ENCODE data around the gene KCNJ13.

Gene KCNJ13

DNA sequence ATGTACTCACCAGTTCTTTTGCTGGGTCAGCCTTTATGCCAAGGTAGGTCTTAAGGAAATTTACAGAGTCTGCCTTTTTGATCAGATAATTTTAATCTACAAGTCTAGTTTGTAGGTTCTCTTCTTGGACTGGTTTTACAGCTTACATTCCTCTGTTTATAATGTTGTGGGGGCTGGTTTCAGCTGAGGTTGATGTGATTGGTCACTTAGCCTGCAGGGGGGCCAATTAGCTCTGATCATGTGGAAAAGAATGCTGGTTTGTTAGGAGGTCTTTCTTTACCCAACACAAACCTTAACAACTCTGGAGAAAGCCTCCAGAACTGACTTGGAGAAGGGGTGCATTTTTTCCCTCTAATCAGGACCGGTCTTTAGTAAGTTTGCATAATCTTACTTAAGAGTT lies at the start of gene KCNJ13:
Gene KCNJ13 (minus strand): TSS at position 131 of the 400 bp plus-strand sequence. CDS start 5,203 bp downstream, outside the sequence.
- DNase-seq (ENCODE audit: low read depth in 2 of 2), result no peak

GRCh38 chr2:232817756-232818155 lies 41.4 kb upstream of the KCNJ13 start:
- DNase-seq (ENCODE audit: low read depth in 2 of 2), result no peak

DNA sequence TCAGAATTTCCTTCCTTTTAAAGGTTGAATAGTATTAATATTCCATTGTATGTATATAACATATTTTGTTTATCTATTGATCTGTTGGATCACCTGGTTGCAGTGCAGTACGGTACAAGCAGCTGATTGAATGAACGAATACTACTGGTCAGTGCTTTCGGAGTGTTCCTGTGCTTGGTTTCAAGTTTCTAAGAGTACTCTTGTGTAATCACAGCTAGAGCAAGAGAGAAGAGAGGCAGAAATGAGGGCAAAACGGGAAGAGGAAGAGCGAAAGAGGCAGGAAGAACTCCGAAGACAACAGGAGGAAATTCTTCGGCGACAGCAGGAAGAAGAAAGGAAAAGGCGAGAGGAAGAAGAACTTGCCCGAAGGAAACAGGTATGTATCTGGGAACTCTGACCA lies 40.3 kb upstream of the KCNJ13 start:
- no peak for DNase-seq (ENCODE audit: low read depth in 2 of 2)

DNA sequence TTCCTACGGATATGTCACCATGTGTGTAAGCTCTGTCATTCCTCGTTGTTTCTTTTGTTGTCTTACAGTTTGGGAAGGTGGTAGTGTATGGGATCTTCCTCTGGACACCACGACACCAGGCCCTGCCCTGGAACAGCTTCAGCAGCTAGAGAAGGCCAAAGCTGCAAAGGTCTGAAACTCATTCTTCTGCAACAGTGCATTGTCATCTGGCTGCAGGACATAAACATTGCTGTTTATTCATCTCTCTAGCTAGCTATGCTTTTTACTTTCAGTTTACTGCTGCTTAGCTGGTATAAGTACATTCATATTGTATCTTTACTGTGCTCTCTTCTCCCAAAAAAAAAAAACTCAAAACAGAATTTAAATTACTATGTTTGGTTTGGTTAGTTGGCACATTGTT lies 39.2 kb upstream of the KCNJ13 start:
- DNase-seq (ENCODE audit: low read depth in 2 of 2), result no peak

GRCh38 chr2:232810444-232810843 lies 34.1 kb upstream of the KCNJ13 start:
- DNase-seq (ENCODE audit: low read depth in 2 of 2), result no peak

- no peak for DNase-seq (ENCODE audit: low read depth in 2 of 2)
These were observed 33.2 kb upstream of the KCNJ13 start for GRCh38 chr2:232809349-232810124.

- DNase-seq (ENCODE audit: low read depth in 2 of 2), result no peak
These were observed 25.7 kb upstream of the KCNJ13 start for GRCh38 chr2:232802091-232802490.

- no peak for DNase-seq (ENCODE audit: low read depth in 2 of 2)
These were observed 23.8 kb upstream of the KCNJ13 start for GRCh38 chr2:232800166-232800565.

GRCh38 chr2:232798187-232798586 lies 21.8 kb upstream of the KCNJ13 start:
- no peak for DNase-seq (ENCODE audit: low read depth in 2 of 2)

DNA sequence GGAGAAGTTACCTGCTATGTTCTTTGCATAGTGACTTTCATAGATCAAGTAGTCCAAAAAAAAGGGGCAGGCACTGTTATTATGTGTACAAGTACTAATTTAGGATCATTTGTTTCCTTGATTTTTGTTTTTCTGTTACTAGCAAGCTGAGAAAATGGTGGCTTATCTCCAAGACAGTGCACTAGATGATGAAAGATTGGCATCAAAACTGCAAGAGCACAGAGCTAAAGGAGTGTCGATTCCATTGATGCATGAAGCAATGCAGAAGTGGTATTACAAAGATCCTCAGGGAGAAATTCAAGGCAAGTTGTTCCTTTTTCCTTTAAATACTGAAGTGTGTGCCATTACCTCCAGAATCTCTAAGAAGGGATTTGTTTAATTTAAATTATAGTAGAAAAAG lies 19.6 kb upstream of the KCNJ13 start:
- DNase-seq (ENCODE audit: low read depth in 2 of 2), result peak in 1 of 2 experiments; percentile 22

DNA sequence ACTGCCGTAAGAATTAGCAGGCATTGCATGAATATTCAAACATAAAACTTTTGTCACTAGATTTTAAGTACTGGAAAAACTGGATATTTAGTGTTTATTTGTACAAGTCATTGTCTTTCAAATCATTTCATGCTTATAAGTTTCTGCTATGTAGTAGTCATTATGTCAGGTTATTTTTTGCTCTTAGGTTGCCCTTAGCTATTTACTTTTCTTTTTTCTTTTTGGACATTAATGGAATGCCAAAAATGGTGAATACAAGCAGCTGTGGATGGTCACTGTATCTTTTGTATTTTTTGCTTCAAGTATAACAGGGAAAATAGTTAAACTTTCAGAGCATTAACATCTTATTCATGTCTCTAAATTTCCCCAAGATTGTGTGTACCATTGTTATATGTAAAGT lies 18.6 kb upstream of the KCNJ13 start:
- no peak for DNase-seq (ENCODE audit: low read depth in 2 of 2)

GRCh38 chr2:232793271-232793670 lies 16.9 kb upstream of the KCNJ13 start:
- DNase-seq (ENCODE audit: low read depth in 2 of 2), result no peak

DNA sequence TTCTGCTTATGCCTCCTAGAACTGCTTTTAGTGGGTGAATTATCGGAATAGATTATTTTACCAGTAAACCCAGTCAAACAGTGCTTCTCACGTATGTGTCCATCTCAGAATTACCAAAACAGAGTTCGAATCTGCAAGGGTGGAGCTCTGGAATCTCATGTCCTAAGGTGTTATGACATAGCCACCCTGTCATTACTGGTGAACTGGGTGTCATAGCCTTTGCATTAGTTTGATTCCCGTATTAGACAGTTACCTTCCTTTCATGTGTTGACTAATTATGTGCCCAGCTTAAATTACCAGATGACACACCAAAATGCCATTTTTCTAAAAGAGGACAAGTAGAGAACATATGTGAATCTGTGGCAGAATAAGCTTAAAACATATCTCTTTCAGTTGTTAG lies 15.2 kb upstream of the KCNJ13 start:
- DNase-seq (ENCODE audit: low read depth in 2 of 2), result no peak

DNA sequence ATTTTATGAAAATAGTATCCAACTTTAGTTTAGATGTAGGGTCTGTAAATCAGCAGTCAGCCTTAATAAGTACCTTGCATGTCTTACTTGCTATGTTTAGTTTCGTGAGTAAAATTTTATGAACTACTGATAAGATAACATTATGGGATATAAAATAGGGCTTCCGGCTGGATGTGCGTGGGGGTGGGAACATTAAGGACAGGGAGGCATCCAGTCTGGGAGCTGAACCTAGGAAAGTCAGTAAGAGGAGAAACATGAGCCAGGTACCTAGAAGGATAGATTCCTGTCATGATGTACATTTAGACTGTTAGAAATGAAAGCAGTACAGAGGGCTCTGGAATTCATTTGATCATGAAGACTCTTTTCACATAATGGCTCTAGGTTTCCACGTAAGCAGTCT lies 12.7 kb upstream of the KCNJ13 start:
- DNase-seq (ENCODE audit: low read depth in 2 of 2), result no peak

DNA sequence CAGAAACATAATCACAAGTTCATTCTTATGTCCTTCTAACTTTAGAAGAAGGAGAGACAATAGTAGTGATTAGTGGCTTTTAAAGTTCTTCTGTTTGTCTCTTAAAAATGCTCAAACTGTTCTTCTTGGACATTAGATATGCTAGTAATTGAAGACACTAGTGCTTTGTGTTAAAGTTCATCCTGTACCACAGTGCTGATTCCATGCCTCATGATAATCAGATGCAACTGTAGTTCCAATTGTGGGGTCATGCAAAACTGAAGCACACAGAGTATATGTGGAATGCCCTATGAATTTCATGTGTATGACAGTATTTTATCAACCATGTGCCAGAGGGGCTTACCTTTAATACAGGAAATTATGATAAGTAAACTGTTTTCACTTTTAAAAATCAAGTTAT lies 11.4 kb upstream of the KCNJ13 start:
- no peak for DNase-seq (ENCODE audit: low read depth in 2 of 2)

GRCh38 chr2:232783278-232783677 lies 6.9 kb upstream of the KCNJ13 start:
- DNase-seq (ENCODE audit: low read depth in 2 of 2), result no peak

DNA sequence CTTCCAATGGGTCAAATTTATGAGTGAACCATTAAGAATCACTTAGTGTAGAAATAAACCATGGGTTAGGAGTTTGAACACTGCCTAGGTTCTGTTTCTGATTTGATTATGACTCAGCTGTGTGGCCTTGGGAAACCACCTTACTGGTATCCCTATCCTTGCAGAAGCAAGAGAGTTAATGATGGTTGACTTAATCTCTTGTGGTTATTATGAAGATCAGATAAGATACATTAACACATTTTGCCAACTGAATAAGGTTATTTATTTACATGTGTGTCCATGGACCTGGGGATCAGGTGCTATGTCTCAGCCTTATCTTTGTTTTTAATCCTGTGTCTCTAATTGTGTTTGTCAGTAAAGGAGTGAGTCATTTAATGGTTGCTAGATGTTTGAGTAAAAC lies 5.4 kb upstream of the KCNJ13 start:
- peak in 1 of 2 experiments; percentile 12 for DNase-seq (ENCODE audit: low read depth in 2 of 2)

DNA sequence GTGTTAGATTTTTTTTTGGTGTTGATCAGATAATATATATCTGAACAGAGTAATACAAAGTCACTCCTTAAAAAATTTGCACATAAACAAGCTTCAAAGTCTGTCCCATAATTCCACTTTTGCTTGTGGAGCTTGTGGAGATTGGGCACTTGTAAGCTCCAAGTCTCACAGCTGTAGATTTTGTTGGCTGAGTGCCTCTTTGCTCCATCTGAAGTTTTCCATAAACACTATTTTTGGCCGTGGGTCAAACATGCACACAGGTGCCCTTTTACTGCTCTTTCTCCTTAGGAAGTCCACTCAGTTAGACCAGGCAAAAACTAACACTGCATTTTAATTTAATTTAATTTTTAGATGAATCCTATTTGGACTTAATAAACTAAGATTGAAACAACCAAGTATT lies 3.6 kb upstream of the KCNJ13 start:
- no peak for DNase-seq (ENCODE audit: low read depth in 2 of 2)

DNA sequence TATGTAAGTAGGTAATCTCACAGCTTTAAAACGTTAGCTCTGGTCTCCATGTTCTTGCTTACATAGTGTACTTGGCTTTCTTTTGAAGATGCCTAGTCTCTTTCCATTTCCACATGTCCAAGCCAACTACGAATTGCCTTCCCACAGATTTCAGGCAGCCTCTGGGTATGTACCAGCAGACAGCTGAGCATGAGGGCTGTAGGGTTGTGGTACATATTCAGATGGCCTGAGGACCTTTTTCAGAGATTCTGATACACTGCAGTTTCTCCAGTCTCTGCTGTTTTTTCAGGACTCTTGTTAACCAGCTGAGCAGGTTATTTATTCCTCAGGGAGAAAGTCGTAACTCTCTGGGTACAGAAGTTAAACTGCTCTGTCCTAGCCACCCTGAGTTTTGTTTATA lies 3.1 kb upstream of the KCNJ13 start:
- no peak for DNase-seq (ENCODE audit: low read depth in 2 of 2)

GRCh38 chr2:232777276-232777675 lies 911 bp upstream of the KCNJ13 start:
- no peak for DNase-seq (ENCODE audit: low read depth in 2 of 2)

DNA sequence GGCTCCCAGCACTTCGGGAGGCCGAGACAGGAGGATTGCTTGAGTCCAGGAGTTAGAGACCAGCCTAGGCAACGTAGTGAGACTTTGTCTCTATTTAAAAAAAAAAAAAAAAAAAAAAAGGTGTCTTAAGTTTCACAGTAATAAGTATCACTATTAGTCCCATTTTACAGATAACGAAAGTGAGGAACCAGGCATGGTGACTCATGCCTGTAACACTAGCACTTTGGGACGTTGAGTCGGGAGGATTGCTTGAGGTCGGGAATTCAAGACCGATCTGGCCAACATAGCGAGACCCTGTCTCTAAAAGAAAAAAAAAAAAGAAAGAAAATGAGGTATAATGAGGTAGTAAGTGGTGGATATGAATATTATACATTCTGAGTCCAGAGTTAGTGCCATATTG lies 2.5 kb downstream of the KCNJ13 start:
- no peak for DNase-seq (ENCODE audit: low read depth in 2 of 2)

DNA sequence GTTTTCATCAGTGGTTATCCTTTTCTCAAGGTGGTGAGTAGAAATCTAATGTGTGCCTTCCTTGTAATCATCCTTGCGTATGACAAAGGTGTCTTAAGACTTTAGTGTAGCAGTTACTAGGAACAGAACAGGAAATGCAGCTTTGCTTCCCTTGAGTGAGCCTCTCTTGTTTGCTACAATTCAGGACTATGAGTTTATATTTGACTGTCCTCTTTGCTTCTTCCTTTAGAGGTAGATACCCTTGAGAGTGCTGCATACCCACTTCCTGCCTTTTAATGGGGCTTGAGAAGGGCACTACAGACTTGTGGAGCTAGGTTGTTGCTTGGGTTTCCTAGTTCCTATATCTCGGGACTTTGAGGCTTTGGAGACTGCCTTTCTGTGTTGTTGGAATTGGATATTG lies 3.8 kb downstream of the KCNJ13 start:
- no peak for DNase-seq (ENCODE audit: low read depth in 2 of 2)

GRCh38 chr2:232771870-232772269 lies 4.5 kb downstream of the KCNJ13 start:
- no peak for DNase-seq (ENCODE audit: low read depth in 2 of 2)

- no peak for DNase-seq (ENCODE audit: low read depth in 2 of 2)
These were observed 6.2 kb downstream of the KCNJ13 start for GRCh38 chr2:232770207-232770606.
